GM12873 (cell line): ENCODE data around the gene PNKD.

Experiments
- CTCF ChIP-seq: IDR thresholded peaks from 2 replicates; pipeline ENCODE4 v1.5.1; 2012; ENCODE audit warnings: low read depth, mild to moderate bottlenecking, moderate library complexity, low read length, control low read depth; ENCODE audit not compliant: insufficient read depth; ENCODE audit errors: missing control alignments

PNKD gene

GRCh38 chr2:218310853-218311540 lies 40.7 kb downstream of the PNKD start:
- TF ChIP-seq CTCF = no peak

- TF ChIP-seq CTCF = no peak
Observed at GRCh38 chr2:218312267-218312756, 42.0 kb downstream of the PNKD start.

GRCh38 chr2:218313356-218313755 lies 43.0 kb downstream of the PNKD start:
- no peak for TF ChIP-seq CTCF

GRCh38 chr2:218315397-218315796 lies 45.1 kb downstream of the PNKD start:
- TF ChIP-seq CTCF = no peak

GRCh38 chr2:218317303-218317630 lies 46.9 kb downstream of the PNKD start:
- TF ChIP-seq CTCF = no peak

- TF ChIP-seq CTCF = no peak
Observed at GRCh38 chr2:218317835-218318234, 47.5 kb downstream of the PNKD start.

GRCh38 chr2:218318241-218318640 lies 47.9 kb downstream of the PNKD start:
- TF ChIP-seq CTCF = no peak
